Stimulated activated CD4-positive, alpha-beta T cell treated with anti-CD3 and anti-CD28 coated beads, Interleukin-12 subunit alpha, Interleukin-12 subunit beta, amount 100 ng/mL, for 4 hours (primary cell): ENCODE measurements around the gene CXorf49B.
"Not testable (repeated sequence)": the region's sequence is repeated elsewhere in the genome, so short reads cannot be mapped to it uniquely, and the experiment has no call there.

Source experiments
- DNase-seq: peaks from one replicate; pipeline ENCODE4 v3.0.0-alpha.2; 2020

The CXorf49B gene

DNA sequence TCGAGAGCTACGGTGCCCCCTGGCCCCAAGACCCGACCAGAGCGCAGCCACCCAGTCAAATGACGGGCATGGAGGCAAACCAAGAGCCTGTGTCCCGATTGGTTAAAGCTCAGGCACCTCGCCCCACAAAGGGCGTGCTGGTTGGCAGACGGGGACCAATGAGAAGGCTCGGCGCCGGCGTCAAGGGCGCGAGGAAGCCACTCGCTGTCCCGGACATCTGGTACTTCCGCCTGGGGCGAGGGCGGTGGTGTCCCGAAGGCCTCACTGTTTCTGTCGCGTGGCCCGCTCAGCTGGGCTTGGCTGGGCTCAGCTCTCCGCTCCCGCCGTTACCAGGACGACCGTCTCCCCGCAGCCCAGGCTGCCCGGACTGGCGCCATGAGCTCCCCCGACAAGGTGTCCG is at the start of gene CXorf49B:
Gene CXorf49B, plus strand, starts transcription at position 301 of the 400 bp plus-strand sequence. Its CDS starts 75 bp downstream, at position 376.
- DNase-seq, result not testable (repeated sequence)

- not testable (repeated sequence) for DNase-seq
Measured at GRCh38 chrX:71714064-71714463, 49.1 kb upstream of the CXorf49B start.

GRCh38 chrX:71715551-71715950 is 47.6 kb upstream of the CXorf49B start:
- not testable (repeated sequence) for DNase-seq

GRCh38 chrX:71716323-71716722 is 46.8 kb upstream of the CXorf49B start:
- DNase-seq, result not testable (repeated sequence)

DNA sequence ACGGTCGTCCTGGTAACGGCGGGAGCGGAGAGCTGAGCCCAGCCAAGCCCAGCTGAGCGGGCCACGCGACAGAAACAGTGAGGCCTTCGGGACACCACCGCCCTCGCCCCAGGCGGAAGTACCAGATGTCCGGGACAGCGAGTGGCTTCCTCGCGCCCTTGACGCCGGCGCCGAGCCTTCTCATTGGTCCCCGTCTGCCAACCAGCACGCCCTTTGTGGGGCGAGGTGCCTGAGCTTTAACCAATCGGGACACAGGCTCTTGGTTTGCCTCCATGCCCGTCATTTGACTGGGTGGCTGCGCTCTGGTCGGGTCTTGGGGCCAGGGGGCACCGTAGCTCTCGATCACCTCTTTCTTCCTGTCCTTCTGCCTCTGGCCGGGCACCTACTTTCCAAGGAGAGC is 45.0 kb upstream of the CXorf49B start, which contains the start of gene CXorf49:
Gene CXorf49, minus strand, starts transcription at position 101 of the 400 bp plus-strand sequence. CDS start 134 bp downstream, outside the sequence.
- not testable (repeated sequence) for DNase-seq

DNA sequence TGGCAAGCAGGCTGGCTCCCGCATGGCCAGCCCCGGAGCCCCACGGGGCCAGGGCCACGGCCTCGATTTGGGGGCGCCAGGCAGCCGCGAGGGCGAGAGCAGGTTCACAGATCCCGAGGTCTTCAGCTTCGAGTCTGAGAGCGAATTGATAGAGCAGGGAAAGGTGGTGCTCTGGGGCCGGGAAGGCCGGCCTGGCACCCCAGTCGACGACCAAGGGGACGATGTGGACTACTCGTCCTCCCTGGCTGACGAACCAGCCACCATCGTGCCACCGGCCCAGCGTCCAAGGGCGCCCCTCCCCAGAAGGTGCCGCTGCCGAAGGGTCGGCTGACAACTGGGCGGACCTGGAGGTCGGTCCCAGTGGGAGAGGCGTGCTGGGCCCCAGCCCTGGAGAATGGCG is 44.0 kb upstream of the CXorf49B start:
- DNase-seq, result not testable (repeated sequence)

- not testable (repeated sequence) for DNase-seq
Measured at GRCh38 chrX:71720289-71720886, 42.8 kb upstream of the CXorf49B start.

DNA sequence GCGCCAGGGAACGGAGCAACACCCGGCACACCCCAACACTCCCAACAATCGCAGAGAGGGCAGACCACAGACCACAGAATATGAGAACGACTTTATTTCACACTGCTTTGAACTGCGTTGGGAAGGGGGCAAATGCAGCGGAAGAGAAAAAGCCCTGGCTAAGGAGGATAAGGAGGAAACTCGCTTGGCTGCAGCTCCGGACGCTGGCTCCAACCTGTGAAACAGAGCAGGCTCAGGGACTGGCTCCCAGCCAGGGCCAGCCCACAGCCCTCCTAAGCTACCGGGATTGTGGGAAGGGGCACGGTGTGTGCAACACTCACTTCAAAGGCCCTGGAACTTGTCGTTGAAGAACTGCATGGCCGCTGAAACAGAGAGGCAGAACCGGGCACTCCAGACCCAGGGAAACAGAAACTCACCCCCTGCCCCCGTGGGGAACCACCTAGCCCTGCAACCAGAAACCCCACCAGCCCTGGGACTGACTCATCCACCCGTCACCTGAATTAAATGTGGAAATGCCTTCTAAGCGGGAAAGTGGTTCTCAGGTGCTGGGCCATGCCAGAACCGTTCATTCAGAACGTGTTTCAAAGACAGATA is 2.4 kb upstream of the CXorf49B start:
- DNase-seq, result not testable (repeated sequence)

GRCh38 chrX:71764832-71765231 is 1.7 kb downstream of the CXorf49B start:
- not testable (repeated sequence) for DNase-seq

- DNase-seq, result not testable (repeated sequence)
Measured at GRCh38 chrX:71765613-71766012, 2.5 kb downstream of the CXorf49B start.

GRCh38 chrX:71767134-71767533 is 4.0 kb downstream of the CXorf49B start:
- not testable (repeated sequence) for DNase-seq

DNA sequence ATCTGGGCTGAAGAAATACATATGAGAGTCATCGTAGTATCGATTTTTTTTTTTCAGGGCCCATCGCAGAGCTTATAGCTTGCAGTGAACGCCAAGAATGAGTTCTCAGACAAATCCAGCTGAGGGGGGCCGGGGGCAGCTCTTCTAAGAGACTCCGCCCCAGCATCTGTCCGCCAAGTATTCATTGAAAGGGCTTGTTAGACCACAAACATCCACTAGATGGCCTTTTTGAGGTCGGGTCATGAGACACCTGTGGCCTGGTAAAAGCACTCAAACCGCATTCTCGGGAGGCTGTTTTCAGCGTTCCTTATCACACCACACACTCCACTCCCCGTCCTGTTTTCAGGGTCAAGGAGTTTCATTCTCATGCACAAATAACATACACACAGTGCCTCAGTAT is 15.2 kb downstream of the CXorf49B start:
- not testable (repeated sequence) for DNase-seq

DNA sequence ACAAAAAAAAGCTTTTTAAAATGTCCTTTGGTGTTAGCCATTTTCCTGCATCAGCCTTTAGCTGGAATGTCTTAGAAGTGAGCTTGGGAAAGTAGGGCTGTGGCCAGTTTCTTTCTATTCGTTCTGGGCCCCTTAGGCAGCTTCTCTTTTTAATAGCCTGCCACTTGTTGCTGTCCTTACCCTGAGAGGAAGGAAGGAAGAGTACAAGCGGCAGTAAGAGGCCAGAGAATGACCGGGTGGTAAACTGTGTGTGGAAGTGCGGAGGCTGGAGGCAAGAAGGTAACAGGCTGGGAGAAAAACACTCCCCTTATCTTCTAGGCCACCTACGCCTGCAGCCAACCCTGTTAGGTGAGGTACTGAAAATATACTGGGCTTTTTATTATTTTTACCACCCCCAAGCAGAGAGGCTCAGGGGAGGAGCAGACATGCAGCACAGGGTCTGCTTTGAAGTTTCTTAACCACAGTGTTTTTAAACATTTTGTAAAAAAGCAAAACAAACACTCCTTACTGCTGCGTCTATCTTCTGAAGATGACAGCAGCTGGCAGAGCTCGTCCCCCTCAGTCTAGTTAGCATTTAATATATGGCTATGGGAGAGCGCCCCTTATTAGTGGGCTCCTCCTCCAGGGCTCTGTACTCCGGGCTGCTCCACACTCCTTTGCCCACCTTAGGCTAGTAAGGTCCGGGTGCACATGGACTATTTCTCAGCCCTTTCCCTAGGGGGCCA is 19.2 kb downstream of the CXorf49B start:
- not testable (repeated sequence) for DNase-seq

GRCh38 chrX:71782950-71783299 is 19.8 kb downstream of the CXorf49B start:
- DNase-seq, result not testable (repeated sequence)

GRCh38 chrX:71783569-71784347 is 20.6 kb downstream of the CXorf49B start:
- not testable (repeated sequence) for DNase-seq

- not testable (repeated sequence) for DNase-seq
Measured at GRCh38 chrX:71784348-71784983, 21.3 kb downstream of the CXorf49B start.

- DNase-seq, result not testable (repeated sequence)
Measured at GRCh38 chrX:71806450-71806849, 43.3 kb downstream of the CXorf49B start.

GRCh38 chrX:71809886-71810285 is 46.7 kb downstream of the CXorf49B start:
- no peak for DNase-seq

GRCh38 chrX:71814123-71814912 is 51.2 kb downstream of the CXorf49B start:
- no peak for DNase-seq

GRCh38 chrX:71815121-71815905 is 52.2 kb downstream of the CXorf49B start:
- DNase-seq, result no peak

GRCh38 chrX:71815906-71816156 is 52.7 kb downstream of the CXorf49B start:
- no peak for DNase-seq
